GM23338 (cell line): Measurements from ENCODE around the gene C1orf198. TPM values are rescaled to one million over a fixed set of nuclear protein-coding genes. Genes with fewer than 3 reads are reported as not detected.

Experiments
- ATAC-seq: fragments of 200-7000 bp; cut with Tn5 transposase; 3 replicates; pipeline ENCODE4 v1.9.1; 2020
- DNase-seq: peaks from one replicate; pipeline ENCODE4 v3.0.0-alpha.2; 2015; ENCODE audit warnings: low spot score
- H2AFZ ChIP-seq: fragments of 200-600 bp; sonication (generic); 2 replicates; pipeline ENCODE4 v1.8.0; 2016; ENCODE audit warnings: antibody characterized with exemption, mild to moderate bottlenecking, moderate library complexity
- H3F3A ChIP-seq: fragments of 200-600 bp; sonication (generic); replicated peaks from 2 replicates; pipeline ENCODE4 v1.8.0; 2017; ENCODE audit warnings: antibody characterized with exemption, mixed run types, low read depth
- H3K27ac ChIP-seq: fragments of 200-600 bp; sonication (generic); 2 replicates; pipeline ENCODE4 v1.6.1; 2016; ENCODE audit warnings: low read depth
- H3K27me3 ChIP-seq: fragments of 200-600 bp; sonication (generic); 2 replicates; pipeline ENCODE4 v1.8.0; 2016; ENCODE audit warnings: mild to moderate bottlenecking, mixed run types, moderate library complexity; ENCODE audit not compliant: insufficient read depth
- H3K36me3 ChIP-seq: fragments of 200-600 bp; sonication (generic); 2 replicates; pipeline ENCODE4 v1.8.0; 2016; ENCODE audit warnings: mild to moderate bottlenecking; ENCODE audit not compliant: insufficient read depth
- H3K4me1 ChIP-seq: fragments of 200-600 bp; sonication (generic); 2 replicates; pipeline ENCODE4 v1.8.0; 2016; ENCODE audit warnings: mild to moderate bottlenecking, moderate library complexity; ENCODE audit not compliant: insufficient read depth
- H3K4me2 ChIP-seq: fragments of 200-600 bp; sonication (generic); 2 replicates; pipeline ENCODE4 v1.7.1; 2017; ENCODE audit warnings: mixed run types
- H3K4me3 ChIP-seq: fragments of 200-600 bp; sonication (generic); 2 replicates; pipeline ENCODE4 v1.6.1; 2016; ENCODE audit warnings: mixed run types
- H3K79me2 ChIP-seq: fragments of 200-600 bp; sonication (generic); replicated peaks from 2 replicates; pipeline ENCODE4 v1.8.0; 2017; ENCODE audit warnings: mild to moderate bottlenecking; ENCODE audit not compliant: insufficient read depth
- H3K9me2 ChIP-seq: fragments of 200-600 bp; sonication (generic); 2 replicates; pipeline ENCODE4 v1.8.0; 2017; ENCODE audit not compliant: insufficient read depth
- H4K20me1 ChIP-seq: fragments of 200-600 bp; sonication (generic); replicated peaks from 2 replicates; pipeline ENCODE4 v1.8.0; 2017; ENCODE audit warnings: mild to moderate bottlenecking; ENCODE audit not compliant: insufficient read depth
- H3K27ac Mint-ChIP-seq: 2 replicates; pipeline ENCODE4 v1.8.0; 2020; ENCODE audit warnings: inconsistent platforms, mild to moderate bottlenecking, moderate library complexity, mixed read lengths
- H3K27me3 Mint-ChIP-seq: 3 replicates; pipeline ENCODE4 v1.8.0; 2022; ENCODE audit warnings: low read depth, mild to moderate bottlenecking, moderate library complexity, mixed read lengths, inconsistent platforms; ENCODE audit not compliant: insufficient read depth, poor library complexity
- H3K36me3 Mint-ChIP-seq: 3 replicates; pipeline ENCODE4 v1.8.0; 2021; ENCODE audit warnings: low read depth, mild to moderate bottlenecking, inconsistent platforms, moderate library complexity, mixed read lengths
- H3K4me1 Mint-ChIP-seq: 3 replicates; pipeline ENCODE4 v1.8.0; 2020; ENCODE audit warnings: mild to moderate bottlenecking, inconsistent platforms, mixed read lengths
- H3K4me3 Mint-ChIP-seq: 3 replicates; pipeline ENCODE4 v1.8.0; 2021; ENCODE audit warnings: moderate library complexity, mild to moderate bottlenecking, inconsistent platforms, mixed read lengths
- H3K9me3 Mint-ChIP-seq: 3 replicates; pipeline ENCODE4 v1.8.0; 2020; ENCODE audit warnings: moderate library complexity, mild to moderate bottlenecking, inconsistent platforms, mixed read lengths
- CREB1 ChIP-seq: fragments of 250-450 bp; sonication (Bioruptor Pico); IDR thresholded peaks from 2 replicates; pipeline ENCODE4 v1.5.0; 2020; ENCODE audit warnings: low read depth, mild to moderate bottlenecking, moderate library complexity
- EZH2 ChIP-seq: fragments of 200-600 bp; sonication (generic); IDR thresholded peaks from one replicate; pipeline ENCODE4 v1.8.0; 2017; ENCODE audit warnings: antibody characterized with exemption, mild to moderate bottlenecking, low read depth; ENCODE audit not compliant: unreplicated experiment
- EZH2phosphoT487 ChIP-seq: fragments of 200-600 bp; sonication (generic); IDR thresholded peaks from one replicate; pipeline ENCODE4 v1.8.1; 2018; ENCODE audit warnings: antibody characterized with exemption; ENCODE audit not compliant: unreplicated experiment
- JUNB ChIP-seq: IDR thresholded peaks from one replicate; pipeline ENCODE4 v1.6.1; 2016; ENCODE audit warnings: antibody characterized with exemption; ENCODE audit not compliant: unreplicated experiment
- NANOG ChIP-seq: IDR thresholded peaks from 2 replicates; pipeline ENCODE4 v1.6.1; 2016; ENCODE audit warnings: antibody characterized with exemption, borderline replicate concordance
- POLR2AphosphoS5 ChIP-seq: IDR thresholded peaks from 2 replicates; pipeline ENCODE4 v1.6.1; 2016; ENCODE audit warnings: antibody characterized with exemption, low read depth
- REST ChIP-seq: IDR thresholded peaks from one replicate; pipeline ENCODE4 v1.6.1; 2018; ENCODE audit warnings: antibody characterized with exemption; ENCODE audit not compliant: unreplicated experiment
- STAT1 ChIP-seq: IDR thresholded peaks from one replicate; pipeline ENCODE4 v1.6.1; 2016; ENCODE audit warnings: antibody characterized with exemption; ENCODE audit not compliant: unreplicated experiment
- ZNF114 ChIP-seq: fragments of 250-450 bp; sonication (Bioruptor Pico); IDR thresholded peaks from 2 replicates; pipeline ENCODE4 v1.5.0; 2020; ENCODE audit warnings: mild to moderate bottlenecking, moderate library complexity
- ZNF331 ChIP-seq: fragments of 250-450 bp; sonication (Bioruptor Pico); IDR thresholded peaks from 2 replicates; pipeline ENCODE4 v1.5.0; 2020; ENCODE audit warnings: low read depth, mild to moderate bottlenecking, moderate library complexity
- polyA plus RNA-seq: library from polyadenylated mRNA; unstranded; fragments of >200 nt; fragmentation: Nextera tagmentation; extraction: Ambion mirVana; gene quantifications from 2 replicates; pipeline ENCODE4 v1.2.1, GENCODE V29; 2016
- total RNA-seq: library from RNA; depleted of rRNA; stranded (reverse); fragments of >200 nt; shearing (Covaris generic); gene quantifications from 2 replicates; pipeline ENCODE4 v1.2.3, GENCODE V29; 2014
- TF ChIP-seq, protein P1 (sequence below), 2 experiments: fragments of 200-600 bp in 1 of 2; sonication (generic) in 1 of 2; conservative IDR thresholded peaks; 2 replicates each; pipeline versions ENCODE4 v1.5.1 to v1.6.1; 2016 to 2017; ENCODE audit warnings: antibody characterized with exemption in 2 of 2, low read depth in 2 of 2, mild to moderate bottlenecking in 2 of 2, moderate library complexity in 1 of 2
- TF ChIP-seq, protein P2 (sequence below): IDR thresholded peaks from 2 replicates; pipeline ENCODE4 v1.6.1; 2016; ENCODE audit warnings: antibody characterized with exemption
- TF ChIP-seq, protein P3 (sequence below): fragments of 250-450 bp; sonication (Bioruptor Pico); IDR thresholded peaks from 2 replicates; pipeline ENCODE4 v1.5.0; 2020; ENCODE audit warnings: mild to moderate bottlenecking, moderate library complexity

The C1orf198 gene
- total and polyA plus RNA-seq, 2 experiments from 2014 or later: 14.9 to 46.6 TPM

DNA sequence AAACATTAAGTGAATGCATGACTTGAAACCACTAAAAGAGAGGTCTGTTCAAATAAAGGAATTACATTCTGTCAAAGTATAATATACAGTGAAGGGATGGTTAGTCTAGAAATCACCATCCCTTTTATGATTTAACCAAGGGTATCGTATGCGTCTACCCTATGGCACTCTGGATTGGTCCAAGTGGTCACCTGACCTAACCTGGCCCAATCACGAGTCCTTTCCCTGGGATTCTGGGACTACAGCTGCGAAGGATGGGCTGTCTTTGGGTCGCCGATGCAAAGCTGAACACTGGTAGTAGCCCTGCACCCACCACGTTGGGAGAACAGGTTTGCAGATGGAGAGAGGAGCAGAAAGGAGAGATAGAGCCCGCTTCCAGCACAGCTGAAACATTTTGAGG, 30.4 kb upstream of the C1orf198 start:
- Histone ChIP-seq H3K9me2 (no peaks in the 10 kb centered on the region), H3K79me2 (no peaks in the 10 kb centered on the region), H3K27ac (no peak overlapping the region), H3K4me2 (no peak overlapping the region), H3K27me3 (no peaks in the 10 kb centered on the region), H3K4me1 (no peaks in the 10 kb centered on the region), H2AFZ (no peak overlapping the region), H3F3A (no peaks in the 10 kb centered on the region), H3K4me3 (no peak overlapping the region), H3K36me3 (no peaks in the 10 kb centered on the region), H4K20me1 (no peaks in the 10 kb centered on the region; the same call in 1 of the 2 replicates)
- Mint-ChIP-seq H3K36me3 (no peaks in the 10 kb centered on the region), H3K9me3 (no peaks in the 10 kb centered on the region), H3K27me3 (no peaks in the 10 kb centered on the region), H3K4me3 (no peak overlapping the region), H3K4me1 (peaks cover 12% of the 10 kb centered on the region; the same call in 2 of the 3 replicates), H3K27ac (no peak overlapping the region)
- DNase-seq: no peak
- no peak for TF ChIP-seq REST
- TF ChIP-seq EZH2phosphoT487: no peak
- TF ChIP-seq, protein P1, sequence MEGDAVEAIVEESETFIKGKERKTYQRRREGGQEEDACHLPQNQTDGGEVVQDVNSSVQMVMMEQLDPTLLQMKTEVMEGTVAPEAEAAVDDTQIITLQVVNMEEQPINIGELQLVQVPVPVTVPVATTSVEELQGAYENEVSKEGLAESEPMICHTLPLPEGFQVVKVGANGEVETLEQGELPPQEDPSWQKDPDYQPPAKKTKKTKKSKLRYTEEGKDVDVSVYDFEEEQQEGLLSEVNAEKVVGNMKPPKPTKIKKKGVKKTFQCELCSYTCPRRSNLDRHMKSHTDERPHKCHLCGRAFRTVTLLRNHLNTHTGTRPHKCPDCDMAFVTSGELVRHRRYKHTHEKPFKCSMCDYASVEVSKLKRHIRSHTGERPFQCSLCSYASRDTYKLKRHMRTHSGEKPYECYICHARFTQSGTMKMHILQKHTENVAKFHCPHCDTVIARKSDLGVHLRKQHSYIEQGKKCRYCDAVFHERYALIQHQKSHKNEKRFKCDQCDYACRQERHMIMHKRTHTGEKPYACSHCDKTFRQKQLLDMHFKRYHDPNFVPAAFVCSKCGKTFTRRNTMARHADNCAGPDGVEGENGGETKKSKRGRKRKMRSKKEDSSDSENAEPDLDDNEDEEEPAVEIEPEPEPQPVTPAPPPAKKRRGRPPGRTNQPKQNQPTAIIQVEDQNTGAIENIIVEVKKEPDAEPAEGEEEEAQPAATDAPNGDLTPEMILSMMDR (conservative IDR thresholded peaks at IDR 0.05; ENCODE audit: low read depth in 2 of 2): no peak
- TF ChIP-seq, protein P2, sequence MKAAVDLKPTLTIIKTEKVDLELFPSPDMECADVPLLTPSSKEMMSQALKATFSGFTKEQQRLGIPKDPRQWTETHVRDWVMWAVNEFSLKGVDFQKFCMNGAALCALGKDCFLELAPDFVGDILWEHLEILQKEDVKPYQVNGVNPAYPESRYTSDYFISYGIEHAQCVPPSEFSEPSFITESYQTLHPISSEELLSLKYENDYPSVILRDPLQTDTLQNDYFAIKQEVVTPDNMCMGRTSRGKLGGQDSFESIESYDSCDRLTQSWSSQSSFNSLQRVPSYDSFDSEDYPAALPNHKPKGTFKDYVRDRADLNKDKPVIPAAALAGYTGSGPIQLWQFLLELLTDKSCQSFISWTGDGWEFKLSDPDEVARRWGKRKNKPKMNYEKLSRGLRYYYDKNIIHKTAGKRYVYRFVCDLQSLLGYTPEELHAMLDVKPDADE: no peak
- TF ChIP-seq ZNF331 (CRISPR knock-in tag): no peak
- TF ChIP-seq ZNF114 (CRISPR knock-in tag): no peak
- TF ChIP-seq POLR2AphosphoS5: no peak
- TF ChIP-seq, protein P3, sequence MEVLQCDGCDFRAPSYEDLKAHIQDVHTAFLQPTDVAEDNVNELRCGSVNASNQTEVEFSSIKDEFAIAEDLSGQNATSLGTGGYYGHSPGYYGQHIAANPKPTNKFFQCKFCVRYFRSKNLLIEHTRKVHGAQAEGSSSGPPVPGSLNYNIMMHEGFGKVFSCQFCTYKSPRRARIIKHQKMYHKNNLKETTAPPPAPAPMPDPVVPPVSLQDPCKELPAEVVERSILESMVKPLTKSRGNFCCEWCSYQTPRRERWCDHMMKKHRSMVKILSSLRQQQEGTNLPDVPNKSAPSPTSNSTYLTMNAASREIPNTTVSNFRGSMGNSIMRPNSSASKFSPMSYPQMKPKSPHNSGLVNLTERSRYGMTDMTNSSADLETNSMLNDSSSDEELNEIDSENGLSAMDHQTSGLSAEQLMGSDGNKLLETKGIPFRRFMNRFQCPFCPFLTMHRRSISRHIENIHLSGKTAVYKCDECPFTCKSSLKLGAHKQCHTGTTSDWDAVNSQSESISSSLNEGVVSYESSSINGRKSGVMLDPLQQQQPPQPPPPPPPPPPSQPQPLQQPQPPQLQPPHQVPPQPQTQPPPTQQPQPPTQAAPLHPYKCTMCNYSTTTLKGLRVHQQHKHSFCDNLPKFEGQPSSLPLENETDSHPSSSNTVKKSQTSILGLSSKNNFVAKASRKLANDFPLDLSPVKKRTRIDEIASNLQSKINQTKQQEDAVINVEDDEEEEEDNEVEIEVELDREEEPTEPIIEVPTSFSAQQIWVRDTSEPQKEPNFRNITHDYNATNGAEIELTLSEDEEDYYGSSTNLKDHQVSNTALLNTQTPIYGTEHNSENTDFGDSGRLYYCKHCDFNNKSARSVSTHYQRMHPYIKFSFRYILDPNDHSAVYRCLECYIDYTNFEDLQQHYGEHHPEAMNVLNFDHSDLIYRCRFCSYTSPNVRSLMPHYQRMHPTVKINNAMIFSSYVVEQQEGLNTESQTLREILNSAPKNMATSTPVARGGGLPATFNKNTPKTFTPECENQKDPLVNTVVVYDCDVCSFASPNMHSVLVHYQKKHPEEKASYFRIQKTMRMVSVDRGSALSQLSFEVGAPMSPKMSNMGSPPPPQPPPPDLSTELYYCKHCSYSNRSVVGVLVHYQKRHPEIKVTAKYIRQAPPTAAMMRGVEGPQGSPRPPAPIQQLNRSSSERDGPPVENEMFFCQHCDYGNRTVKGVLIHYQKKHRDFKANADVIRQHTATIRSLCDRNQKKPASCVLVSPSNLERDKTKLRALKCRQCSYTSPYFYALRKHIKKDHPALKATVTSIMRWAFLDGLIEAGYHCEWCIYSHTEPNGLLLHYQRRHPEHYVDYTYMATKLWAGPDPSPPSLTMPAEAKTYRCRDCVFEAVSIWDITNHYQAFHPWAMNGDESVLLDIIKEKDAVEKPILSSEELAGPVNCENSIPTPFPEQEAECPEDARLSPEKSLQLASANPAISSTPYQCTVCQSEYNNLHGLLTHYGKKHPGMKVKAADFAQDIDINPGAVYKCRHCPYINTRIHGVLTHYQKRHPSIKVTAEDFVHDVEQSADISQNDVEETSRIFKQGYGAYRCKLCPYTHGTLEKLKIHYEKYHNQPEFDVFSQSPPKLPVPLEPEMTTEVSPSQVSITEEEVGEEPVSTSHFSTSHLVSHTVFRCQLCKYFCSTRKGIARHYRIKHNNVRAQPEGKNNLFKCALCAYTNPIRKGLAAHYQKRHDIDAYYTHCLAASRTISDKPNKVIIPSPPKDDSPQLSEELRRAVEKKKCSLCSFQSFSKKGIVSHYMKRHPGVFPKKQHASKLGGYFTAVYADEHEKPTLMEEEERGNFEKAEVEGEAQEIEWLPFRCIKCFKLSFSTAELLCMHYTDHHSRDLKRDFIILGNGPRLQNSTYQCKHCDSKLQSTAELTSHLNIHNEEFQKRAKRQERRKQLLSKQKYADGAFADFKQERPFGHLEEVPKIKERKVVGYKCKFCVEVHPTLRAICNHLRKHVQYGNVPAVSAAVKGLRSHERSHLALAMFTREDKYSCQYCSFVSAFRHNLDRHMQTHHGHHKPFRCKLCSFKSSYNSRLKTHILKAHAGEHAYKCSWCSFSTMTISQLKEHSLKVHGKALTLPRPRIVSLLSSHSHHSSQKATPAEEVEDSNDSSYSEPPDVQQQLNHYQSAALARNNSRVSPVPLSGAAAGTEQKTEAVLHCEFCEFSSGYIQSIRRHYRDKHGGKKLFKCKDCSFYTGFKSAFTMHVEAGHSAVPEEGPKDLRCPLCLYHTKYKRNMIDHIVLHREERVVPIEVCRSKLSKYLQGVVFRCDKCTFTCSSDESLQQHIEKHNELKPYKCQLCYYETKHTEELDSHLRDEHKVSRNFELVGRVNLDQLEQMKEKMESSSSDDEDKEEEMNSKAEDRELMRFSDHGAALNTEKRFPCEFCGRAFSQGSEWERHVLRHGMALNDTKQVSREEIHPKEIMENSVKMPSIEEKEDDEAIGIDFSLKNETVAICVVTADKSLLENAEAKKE: no peak
- TF ChIP-seq CREB1 (CRISPR knock-in tag): no peak
- no peak for TF ChIP-seq STAT1
- no peak for TF ChIP-seq JUNB
- TF ChIP-seq EZH2: no peak
- no peak for TF ChIP-seq NANOG
- no peak for ATAC-seq
